ENCODE results near the gene CALM3. TPM values are rescaled to one million over a fixed set of nuclear protein-coding genes. Genes with fewer than 3 reads are reported as not detected.

The CALM3 gene
- total RNA-seq, 1 experiment from 2014 or later = 343 TPM

- Histone ChIP-seq H3K23me2 (ENCODE audit: insufficient read length, low read depth, low read length, poor library complexity, severe bottlenecking) (peaks cover 4% of the 10 kb centered on the region), H4K20me1 (ENCODE audit: control insufficient read depth, insufficient read depth, insufficient read length) (no peaks in the 10 kb centered on the region), H3K9me3 (ENCODE audit: control insufficient read depth, low read depth, low read length) (no peaks in the 10 kb centered on the region), H3K4me1 (ENCODE audit: insufficient read depth, low read length) (0 out of 2 replicates have a peak, but pooled peaks cover 2% of the 10 kb centered on the region), H3K9ac (ENCODE audit: extremely low read depth, insufficient read length, low read length) (no peak overlapping the region), H2BK15ac (ENCODE audit: low read depth, low read length) (no peak overlapping the region), H3K18ac (ENCODE audit: insufficient read length, low read depth, low read length) (peak overlapping the region; percentile 8), H3K14ac (ENCODE audit: insufficient read depth, low read length) (no peak overlapping the region), H2AK5ac (ENCODE audit: insufficient read length, low read length) (no peak overlapping the region), H3K79me2 (ENCODE audit: insufficient read depth, low read length) (no peaks in the 10 kb centered on the region), H3K4ac (ENCODE audit: low read depth, low read length) (no peak overlapping the region), H3K4me2 (ENCODE audit: insufficient read depth, insufficient read length, low read length) (no peak overlapping the region), H3K79me1 (ENCODE audit: insufficient read depth, low read depth, low read length, poor library complexity, severe bottlenecking) (no peaks in the 10 kb centered on the region), H3K27me3 (ENCODE audit: insufficient read depth, low read length) (peaks cover 5% of the 10 kb centered on the region; the same call in 1 of the 2 replicates), H2BK12ac (ENCODE audit: insufficient read length, low read depth, low read length) (no peak overlapping the region), H4K91ac (ENCODE audit: insufficient read length, low read depth, low read length) (no peak overlapping the region), H4K8ac (replicated peaks; ENCODE audit: insufficient read length, low read depth, low read length) (no peak overlapping the region), H3T11ph (ENCODE audit: low read length) (no peak overlapping the region), H2BK20ac (ENCODE audit: low read depth, low read length, poor library complexity, severe bottlenecking) (no peak overlapping the region), H2BK5ac (ENCODE audit: insufficient read length, low read length) (no peak overlapping the region), H3K27ac (ENCODE audit: insufficient read length, low read depth, low read length) (no peak overlapping the region), H2AFZ (ENCODE audit: low read length) (no peak overlapping the region), H3K23ac (ENCODE audit: insufficient read length, low read depth, low read length) (no peak overlapping the region), H2BK120ac (ENCODE audit: low read depth, low read length, poor library complexity, severe bottlenecking) (no peak overlapping the region), H4K5ac (ENCODE audit: insufficient read length, low read depth, low read length) (no peak overlapping the region), H3K56ac (ENCODE audit: insufficient read length, low read depth, low read length) (no peak overlapping the region)
- Mint-ChIP-seq H3K27me3 (ENCODE audit: low read depth) (peaks cover 76% of the 10 kb centered on the region), H3K36me3 (ENCODE audit: insufficient read depth in 1 of 3, low read depth in 3 of 3) (peaks cover 0 to 3% (median 0%) of the 10 kb centered on the region in 3 experiments; a peak in 1 of 7 replicates), H3K4me3 (peak overlapping the region in 1 of 2 experiments; percentile 48; a peak in 4 of 5 replicates), H3K9me3 (peaks cover 0 to 7% of the 10 kb centered on the region in 2 experiments; a peak in 3 of 5 replicates), H3K4me1 (peaks cover 15 to 26% of the 10 kb centered on the region in 2 experiments), H3K27ac (peak overlapping the region in 1 of 3 experiments; percentile 74; a peak in 2 of 7 replicates)
- DNase-seq = no peak
- WGBS (ENCODE audit: extremely low coverage, insufficient read length, low lambda C conversion rate) = no CpG with 5 or more reads among the region's 16 CpGs
- no peak for TF ChIP-seq CTCF (conservative IDR thresholded peaks at IDR 0.05)
Measured at GRCh38 chr19:46654621-46655152, 53.6 kb downstream of the CALM3 start.

All from H9 (cell line).